NK-92 treated with Interleukin-12 subunit alpha and Interleukin-12 subunit beta, amount 100 ng/mL, for 24 hours (cell line): ENCODE measurements around the gene NPTN.
"Not testable (repeated sequence)": the region's sequence is repeated elsewhere in the genome, so short reads cannot be mapped to it uniquely, and the experiment has no call there.

Source experiments
- DNase-seq: peaks from one replicate; lab custom pipeline; 2025; lab: John Stamatoyannopoulos, UW

The NPTN gene

DNA sequence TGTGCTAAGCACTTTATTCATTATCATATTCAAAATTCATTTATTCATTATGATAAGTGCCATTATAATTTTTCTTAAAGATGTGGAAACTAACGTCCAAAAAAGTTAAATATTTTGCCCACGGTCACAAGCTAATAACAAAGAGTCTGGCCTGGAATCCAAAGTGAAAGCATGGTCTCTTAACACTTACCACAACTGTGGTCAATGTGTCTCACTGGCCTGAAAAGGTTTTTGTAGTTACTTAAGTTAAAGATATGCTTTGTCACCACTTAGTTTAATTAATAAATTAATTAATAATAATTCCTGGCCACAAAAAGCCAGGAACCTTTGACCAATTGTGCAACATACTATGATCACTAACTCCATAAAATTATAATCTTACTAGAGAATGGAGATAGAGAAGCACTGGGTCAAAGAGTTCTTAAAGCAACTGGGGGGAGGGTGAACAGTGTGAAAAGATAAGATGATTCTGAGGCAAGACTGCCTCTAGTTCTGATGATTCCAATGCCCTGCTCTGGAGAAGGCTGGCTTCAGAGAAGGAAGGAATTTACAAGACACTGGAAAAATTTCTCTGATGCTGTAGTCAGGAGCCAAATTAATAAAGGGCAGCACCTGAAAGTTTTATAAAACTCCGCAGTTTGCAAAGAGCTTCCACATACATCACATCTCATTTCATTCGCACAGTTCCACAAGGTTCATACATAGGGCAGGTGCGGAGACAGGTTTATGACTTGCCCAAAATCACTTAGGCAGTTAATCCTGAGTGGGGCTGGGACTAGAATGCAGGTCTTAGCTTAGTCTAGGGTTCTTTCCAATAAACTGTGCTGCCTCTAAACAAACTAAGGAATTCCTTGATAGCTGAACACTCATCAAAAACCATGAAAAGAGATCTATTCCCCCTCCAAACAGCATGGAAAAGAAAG is 32.5 kb downstream of the NPTN start:
- no peak for DNase-seq

DNA sequence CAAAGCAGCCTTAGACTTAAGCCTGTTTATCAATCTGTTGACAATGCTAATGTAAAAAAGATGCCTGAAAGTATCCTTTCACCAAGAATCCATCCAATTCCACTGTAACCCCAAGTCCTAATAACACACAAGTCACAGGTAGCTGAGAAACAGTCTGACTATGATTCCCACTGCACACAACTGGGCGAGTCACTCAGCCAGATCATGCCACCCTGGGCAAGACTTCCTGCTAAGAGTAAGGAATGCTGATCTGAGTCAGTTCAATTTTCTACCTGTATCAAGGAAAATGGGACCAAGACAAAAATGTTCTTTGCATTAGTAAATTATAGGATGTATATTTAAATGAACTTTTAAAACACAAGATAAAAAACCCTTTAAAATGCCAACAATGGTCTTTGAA is 33.3 kb downstream of the NPTN start:
- no peak for DNase-seq

DNA sequence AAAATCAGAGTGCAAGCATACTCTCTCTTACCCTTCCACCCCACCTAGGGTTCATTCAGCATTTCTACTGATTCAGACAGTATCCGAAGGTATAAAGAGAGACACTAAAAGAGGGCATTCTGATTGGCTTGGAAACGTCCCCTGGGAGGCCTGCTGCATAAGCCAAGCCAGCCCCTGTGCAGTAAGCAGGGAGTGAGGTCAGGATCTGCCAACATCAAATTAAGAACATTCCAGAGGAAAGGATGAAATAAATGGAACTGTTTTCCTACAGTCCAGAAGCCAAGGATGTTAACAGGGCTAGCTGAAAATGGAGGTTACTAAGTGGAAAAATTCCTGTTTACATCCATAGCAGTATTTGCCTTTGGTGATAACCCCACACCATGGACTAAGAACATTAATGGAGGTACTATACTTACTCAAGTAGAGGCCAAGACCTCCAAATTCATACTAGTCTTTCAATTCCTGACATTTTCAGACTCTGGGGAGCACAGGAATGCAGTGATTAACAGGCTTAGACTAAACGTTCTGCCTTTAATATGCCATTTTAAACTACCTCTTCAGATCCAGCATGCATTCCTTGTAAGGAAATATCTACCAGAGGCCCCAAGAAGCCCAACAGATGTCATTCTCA is 34.5 kb downstream of the NPTN start:
- DNase-seq, result no peak

DNA sequence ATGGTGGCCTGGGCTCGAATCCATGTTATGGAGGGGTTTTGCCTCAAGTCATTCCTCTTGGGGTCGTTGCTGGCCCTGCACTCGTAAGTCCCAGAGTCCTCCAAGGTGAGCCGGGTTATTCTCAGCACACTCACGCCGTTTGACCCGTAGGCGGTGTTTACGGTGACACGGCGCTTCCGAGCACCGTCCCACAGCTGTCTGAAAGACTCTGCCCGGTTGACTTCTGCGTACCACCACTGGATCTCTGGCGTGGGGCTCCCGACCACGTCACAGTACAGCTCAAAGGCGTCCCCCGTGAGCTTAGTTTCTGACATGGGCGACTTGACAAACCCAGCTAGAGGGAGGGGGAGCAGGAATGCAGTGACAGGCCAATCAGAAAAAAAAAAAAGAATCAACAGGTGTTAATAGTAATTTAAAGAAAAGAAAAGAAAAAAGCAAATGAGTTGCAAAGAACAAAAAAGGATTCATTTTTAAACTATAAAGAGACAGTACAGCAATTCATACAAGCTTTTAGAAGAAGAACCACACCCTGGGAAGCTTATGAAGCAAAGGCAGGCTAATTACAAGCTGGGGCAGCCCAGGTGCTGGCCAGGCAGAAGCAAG is 36.1 kb downstream of the NPTN start:
- no peak for DNase-seq

DNA sequence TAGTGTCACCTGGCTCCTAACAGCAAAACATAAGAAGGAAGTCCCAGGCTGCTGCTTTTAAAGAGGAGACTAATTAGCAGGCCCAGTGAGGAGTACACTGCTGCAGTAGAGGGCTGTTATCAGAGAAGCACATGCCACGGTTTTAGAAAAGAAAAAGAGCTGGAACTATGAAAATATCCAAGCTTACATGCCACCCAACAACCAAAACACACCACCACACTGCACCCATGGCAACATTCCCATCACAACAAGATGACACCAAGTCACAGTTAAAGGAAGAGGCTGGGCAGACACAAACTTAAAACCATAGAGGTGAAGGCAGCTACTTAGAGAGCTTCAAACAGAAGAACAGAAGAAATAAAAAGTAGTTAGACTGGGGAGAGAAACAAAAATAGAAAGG is 37.0 kb downstream of the NPTN start:
- DNase-seq, result no peak

DNA sequence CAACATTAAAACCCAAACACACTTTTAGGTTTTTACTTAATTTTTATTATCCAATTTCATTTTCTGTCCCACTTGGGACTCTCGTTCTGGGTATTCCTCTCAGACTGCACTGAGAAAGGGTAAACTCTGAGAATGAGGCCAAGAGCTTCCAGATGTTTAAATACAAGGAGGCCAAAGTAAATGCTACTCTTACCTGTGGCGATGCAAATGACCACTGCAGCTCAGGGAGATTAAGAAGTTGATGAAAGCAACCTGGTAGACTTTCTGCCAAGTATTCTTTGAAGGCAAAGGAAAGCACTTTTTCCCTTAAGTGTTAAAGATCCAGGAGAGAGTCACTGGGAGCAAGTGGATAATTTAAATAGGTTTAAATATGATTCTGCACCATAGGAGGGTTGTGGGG is 39.1 kb downstream of the NPTN start:
- no peak for DNase-seq

DNA sequence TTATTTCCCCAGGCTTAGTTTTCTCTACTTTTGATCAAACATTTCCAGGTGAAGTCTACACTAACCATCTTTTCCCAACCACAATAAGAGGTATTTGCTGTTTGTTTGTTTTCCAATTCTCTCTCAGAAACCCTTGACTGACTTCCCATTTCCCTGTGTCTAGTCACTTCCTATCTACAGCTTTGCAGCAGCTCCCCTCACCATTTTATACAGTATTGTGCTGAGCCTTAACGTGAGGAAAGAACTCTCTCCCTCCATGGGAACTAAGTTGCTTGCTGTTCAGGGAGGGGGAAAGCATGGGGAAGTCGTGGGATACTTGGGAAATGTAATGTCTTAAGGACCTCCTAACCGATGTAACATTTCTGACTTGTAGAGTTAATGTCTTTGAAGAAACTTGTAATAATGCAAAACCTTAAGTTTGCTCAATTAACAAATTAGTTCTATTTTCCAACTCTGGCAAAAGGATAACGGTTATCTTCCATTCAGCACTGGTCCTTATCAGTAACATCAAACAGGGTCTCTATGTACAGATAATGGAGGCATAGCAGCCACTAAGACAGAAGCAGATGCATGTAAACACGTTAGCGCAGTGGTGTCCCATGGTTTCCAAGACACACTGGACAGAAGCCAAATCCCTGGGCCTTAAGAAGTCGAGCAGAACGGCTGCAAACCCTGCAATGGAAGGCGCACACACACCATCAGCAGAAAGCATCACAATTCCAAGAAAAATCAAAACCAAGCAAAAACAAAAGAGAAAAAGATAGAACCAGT is 39.7 kb downstream of the NPTN start:
- no peak for DNase-seq

DNA sequence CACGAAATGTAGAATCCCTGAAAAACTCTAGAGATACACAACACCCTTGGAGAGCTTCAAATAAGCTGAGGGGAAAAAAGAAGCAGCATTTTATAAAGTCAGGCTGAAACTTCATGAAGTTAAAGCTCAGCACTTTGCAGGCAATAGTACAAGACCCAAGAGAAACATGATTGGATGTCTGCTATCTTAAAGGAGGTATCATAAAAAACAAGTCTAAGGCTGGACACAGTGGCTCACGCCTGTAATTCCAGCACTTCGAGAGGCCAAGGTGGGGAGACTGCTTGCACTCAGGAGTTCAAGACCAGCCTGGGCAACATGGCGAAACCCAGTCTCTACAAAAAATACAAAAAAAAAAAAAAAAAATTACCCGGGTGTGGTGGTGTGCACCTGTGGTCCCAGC is 42.9 kb downstream of the NPTN start:
- no peak for DNase-seq

DNA sequence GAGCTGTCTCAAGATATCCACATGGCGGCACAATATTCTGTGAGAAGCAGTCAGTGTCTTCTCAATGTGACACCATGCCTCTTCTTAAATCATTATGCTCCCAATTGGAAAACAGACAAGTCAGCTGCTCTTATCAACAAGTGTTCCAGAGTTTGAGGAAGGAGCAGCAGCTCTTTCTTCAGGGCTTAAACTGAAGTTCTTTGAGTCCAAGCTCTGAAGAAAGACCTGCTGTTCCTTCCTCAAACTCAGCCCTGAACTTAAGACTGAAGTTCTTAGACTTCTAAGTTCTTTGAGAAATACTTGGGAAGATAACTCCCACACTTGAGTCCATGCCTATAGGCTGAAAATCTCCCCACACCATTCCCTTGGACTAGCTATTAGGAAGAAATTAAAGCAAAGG is 43.4 kb downstream of the NPTN start:
- no peak for DNase-seq

DNA sequence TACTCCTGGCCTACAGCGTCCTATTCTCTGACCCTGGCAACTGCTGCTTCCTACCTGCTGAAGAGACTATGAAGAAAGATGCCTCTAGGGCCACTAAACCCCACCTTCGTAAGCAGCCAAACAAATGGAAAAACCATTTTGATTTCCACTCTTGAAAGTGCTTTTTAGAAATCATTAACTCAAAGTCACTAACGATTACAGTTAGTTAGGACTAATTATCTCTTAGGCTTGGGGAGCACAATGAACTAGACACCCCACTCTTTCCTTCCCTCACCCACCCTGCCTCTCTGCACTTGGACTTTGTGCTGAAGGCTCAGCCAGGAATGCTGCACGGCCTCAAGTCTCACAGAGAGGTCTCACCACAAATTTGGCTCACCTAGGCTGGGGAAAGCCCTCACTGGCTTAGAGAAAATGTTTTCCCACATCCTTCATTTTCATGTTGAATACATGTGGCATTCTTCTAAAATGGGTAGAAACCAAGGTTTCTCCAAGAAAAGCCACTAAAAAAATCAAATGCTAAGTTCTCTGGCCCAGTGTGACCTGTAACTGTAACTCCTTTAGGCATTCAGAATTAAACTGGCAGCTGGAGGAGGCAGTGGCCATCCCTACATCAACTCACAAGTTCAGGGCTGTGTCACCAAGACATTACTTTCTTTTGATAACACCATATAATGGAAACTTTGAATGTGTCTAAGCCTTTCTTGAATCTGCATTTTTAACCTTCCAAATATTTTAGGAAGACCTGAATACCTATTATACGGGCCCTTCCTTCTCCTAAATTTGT is 47.1 kb downstream of the NPTN start:
- DNase-seq, result no peak

DNA sequence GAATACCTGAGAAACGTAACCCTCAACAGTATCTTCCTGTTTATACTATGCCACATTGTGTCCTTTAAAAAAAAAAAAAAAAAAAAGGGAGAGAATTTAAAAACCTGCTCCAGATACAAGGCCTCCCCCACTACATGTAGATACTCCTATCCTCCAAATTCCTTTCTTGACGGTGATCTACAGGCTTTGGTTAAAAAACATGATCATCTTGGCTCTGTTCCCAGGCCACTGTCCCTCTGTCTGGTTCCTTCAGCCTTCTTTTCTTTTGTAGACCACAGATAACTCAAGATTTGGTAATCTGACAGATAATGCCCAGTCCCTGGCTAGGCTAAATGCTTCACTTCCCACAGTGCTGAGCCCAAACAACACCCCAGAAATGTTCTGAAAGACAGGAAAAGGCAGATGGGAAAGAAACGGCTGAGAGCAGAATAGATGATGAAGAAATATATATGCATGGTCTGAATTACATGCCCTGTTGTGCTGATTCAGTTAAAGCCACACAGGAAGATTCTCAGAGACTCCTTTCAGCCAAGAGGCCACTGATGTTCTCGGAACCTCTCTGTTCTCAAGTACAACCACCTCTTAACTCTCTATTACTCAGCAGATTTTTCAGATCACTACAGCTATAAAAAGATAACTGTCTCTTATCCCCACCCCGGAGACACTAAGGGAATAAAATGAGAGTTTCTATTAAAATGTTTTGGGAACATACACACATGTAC is 48.3 kb downstream of the NPTN start:
- DNase-seq, result no peak

DNA sequence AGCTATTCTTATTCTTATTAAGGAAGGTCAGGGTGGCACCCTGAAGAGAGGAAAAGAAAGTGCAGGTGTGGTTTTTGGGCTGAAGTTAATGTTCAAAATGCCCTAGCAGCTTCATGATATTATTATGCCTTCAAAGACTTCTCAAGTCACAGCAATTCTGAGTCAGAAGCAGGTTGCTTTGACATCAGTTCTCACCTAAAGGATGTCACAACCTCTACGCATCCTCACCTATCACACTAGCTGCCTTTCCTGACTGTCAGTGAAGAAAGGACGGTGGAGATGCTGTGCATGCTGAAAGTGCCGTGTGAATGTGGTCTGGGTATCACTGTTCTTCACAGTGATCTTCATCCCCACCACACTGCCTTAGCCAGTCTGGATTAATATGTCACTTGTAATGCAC is 49.6 kb downstream of the NPTN start:
- DNase-seq, result peak; percentile 33

DNA sequence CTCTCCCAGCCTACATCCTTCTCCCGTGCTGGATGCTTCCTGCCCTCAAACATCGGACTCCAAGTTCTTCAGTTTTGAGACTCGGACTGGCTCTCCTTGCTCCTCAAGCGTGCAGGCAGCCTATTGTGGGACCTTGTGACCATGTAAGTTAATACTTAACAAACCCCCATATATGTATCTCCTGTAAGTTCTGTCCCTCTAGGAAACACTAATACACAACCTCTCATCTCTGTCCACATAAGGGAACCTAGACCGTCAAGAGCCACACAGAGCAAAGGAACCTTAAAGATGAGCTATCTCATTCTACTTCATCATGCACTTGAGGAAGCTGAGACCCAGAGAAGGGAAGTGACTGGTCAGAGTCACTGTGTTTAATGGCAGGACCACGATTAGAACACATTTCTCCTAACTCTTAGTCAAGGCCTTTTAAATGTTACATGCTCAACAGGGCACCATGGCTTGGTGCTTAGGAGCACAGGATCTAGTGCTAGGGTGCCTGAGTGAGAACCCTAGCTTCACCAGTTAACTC is 50.3 kb downstream of the NPTN start:
- DNase-seq, result no peak

DNA sequence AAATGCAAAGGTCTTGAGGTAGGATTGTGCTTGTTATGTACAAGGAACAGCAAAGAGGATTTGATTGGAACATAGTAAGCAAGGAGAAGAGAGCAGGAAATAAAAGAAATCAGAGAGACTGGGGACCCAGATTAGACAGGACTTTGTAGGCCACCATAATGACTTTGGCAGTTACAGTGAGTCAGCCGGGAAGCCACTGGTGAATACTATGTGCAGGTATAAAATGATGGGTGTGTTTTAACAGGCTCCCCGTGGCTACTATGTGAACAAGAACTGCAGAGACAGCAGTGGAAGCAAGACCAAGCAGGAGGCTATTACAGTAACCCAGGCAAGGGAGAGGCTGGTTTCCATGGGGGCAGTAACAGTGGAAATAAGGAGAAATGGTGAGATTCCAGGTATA is 55.2 kb downstream of the NPTN start:
- no peak for DNase-seq

DNA sequence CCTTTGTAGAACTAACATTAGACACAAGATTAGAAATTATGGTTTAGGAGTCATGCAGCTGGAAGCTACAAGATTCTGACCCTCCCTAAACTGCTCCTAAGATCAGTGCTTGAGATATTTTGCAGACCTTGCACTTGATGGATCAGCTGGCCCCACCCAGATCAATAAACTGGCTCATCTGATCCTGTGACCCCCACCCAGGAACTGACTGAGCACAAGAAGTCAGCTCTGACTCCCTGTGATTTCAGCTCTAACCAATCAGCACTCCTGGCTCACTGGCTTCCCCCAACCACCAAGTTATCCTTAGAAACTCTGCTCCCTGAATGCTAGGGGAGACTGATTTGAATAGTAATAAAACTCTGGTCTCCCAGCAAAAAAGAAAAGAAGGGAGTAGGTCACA is 55.6 kb downstream of the NPTN start:
- not testable (repeated sequence) for DNase-seq

DNA sequence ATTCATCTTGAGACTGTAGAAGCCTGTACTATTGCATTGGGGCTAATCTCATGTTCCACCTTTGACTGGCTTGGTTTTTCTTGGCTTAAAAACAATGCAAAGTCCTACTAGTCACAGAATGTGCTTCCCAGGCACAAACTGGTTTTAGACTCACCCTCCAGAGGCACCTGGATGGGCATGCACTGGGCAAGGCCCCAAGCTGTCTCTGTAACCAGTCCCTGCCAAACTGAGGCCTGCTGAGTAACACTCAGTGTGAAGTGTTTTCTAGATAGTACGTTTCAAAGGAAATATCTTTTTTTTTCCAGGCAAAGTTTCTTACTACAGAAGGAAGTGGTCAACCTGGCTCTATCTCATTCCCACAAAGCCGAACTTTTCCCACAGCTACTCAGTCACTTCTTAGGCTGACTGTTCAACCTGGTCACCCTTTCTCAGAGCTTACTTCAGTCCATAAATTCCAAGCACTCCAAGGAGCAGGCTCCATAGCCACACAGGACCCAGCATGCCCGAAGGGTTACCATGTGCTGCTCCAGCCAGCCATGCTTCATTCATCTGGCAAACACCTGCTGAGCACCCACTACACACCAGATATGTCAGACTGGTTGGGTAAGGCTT is 57.4 kb downstream of the NPTN start:
- DNase-seq, result no peak

DNA sequence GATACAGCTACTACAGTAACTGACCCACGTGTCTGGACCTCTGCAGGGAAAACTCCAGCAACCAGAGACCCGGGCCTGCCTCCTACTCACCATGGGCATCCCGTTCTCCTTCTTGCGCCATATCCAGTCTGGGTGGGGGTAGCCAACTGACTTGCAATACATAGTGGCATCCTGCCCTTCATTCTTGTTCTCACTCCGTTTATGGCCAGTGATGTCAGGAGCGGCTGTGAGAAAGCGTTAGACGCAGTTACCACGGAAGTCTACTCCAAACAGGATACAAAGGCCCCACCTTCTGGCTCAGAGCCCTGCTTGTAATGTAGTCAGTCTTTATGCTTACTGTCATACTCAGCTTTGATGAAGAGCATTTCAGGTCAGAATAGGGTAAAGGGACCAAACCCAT is 59.6 kb downstream of the NPTN start:
- no peak for DNase-seq

DNA sequence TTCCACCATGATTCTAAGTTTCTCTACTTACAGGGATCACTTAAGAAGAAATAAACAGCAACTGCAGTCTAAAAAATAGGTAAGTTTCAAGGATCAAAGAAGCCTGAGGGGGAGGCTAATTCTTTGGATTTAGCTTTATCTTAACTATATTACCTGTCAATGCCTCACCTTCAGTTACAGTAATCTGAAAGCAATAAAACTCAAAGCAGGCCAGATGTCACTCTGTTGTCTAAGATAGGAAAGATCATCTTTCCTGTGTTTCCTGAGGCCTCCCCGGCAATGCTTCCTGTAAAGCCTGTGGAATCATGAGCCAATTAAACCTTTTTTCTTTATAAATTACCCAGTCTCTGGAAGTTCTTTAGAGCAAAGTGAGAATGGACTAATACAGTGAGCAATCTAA is 60.2 kb downstream of the NPTN start:
- DNase-seq, result no peak

DNA sequence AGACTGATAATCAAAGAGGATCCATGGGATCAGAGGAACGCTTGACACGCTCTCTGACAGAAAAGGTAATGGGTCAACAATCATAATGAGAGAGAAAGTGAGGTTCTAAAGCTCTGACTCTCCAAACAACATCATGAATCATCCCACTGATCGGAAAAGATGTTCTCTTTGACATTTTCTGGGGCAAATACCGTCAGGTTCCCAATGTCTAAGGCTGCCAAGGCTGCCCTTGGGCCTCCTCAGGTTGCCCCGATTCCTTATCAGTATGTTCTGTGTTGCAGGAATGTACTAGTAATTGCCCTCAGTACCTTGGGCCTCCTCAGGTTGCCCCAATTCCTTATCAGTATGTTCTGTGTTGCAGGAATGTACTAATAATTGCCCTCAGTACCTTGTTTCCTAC is 60.9 kb downstream of the NPTN start:
- DNase-seq, result no peak

DNA sequence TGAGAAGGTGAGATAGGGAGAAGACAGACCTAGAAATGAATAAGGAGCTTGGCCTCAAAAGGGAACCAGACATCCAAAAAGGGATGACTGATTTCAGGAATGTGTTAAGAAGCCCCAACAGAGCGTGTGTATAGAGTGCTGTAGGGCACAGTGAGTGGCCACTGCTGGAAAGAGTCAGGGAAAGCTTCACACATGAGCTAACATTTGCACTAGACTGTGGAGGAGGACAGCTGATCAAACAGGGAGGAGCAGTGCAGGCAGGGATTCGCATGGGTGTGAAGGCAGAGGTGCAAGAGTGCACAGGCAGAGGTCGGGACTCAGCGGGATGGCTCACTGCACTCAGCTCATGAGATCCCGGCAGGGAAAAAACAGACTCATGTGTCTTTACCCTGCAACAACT is 61.8 kb downstream of the NPTN start:
- DNase-seq, result no peak
